MCF 10A (cell line): ENCODE measurements around the gene PGLYRP4. TPM values are rescaled to one million over a fixed set of nuclear protein-coding genes. Genes with fewer than 3 reads are reported as not detected.
"Not testable (repeated sequence)": the region's sequence is repeated elsewhere in the genome, so short reads cannot be mapped to it uniquely, and the experiment has no call there.

ENCODE experiments used
- BruUV-seq: library from RNA; stranded (reverse); fragments of 400-500 nt; replicated peaks from 2 replicates; lab custom pipeline; 2021; lab: Mats Ljungman, UMichigan
- CTCF ChIA-PET: fragments of 300-600 bp; sonication (Branson Sonifier 250); formaldehyde crosslinking; extraction: SDS; loops from one replicate; lab custom pipeline; 2021; ENCODE audit warnings: antibody characterized with exemption, inconsistent platforms; lab: Yijun Ruan, JAX
- POLR2A ChIA-PET: fragments of 300-600, 350-650 bp; sonication (Branson Sonifier 250); formaldehyde crosslinking; extraction: SDS; loops from one replicate; lab custom pipeline; 2020; ENCODE audit warnings: antibody characterized with exemption, inconsistent platforms; lab: Yijun Ruan, JAX
- DNase-seq: peaks from one replicate; pipeline ENCODE4 v3.0.0-alpha.2; 2018; ENCODE audit not compliant: unreplicated experiment
- H3K27ac Mint-ChIP-seq: one replicate; pipeline ENCODE4 v1.8.0; 2022; ENCODE audit warnings: mild to moderate bottlenecking, low read depth, mixed read lengths; ENCODE audit not compliant: unreplicated experiment
- H3K27me3 Mint-ChIP-seq: one replicate; pipeline ENCODE4 v1.8.0; 2022; ENCODE audit warnings: mixed read lengths; ENCODE audit not compliant: insufficient read depth, unreplicated experiment
- H3K36me3 Mint-ChIP-seq: one replicate; pipeline ENCODE4 v1.8.0; 2022; ENCODE audit warnings: mild to moderate bottlenecking, moderate library complexity, mixed read lengths; ENCODE audit not compliant: insufficient read depth, unreplicated experiment
- H3K4me1 Mint-ChIP-seq: one replicate; pipeline ENCODE4 v1.8.0; 2022; ENCODE audit warnings: mixed read lengths; ENCODE audit not compliant: insufficient read depth, unreplicated experiment
- H3K4me3 Mint-ChIP-seq: one replicate; pipeline ENCODE4 v1.8.0; 2022; ENCODE audit warnings: mild to moderate bottlenecking, moderate library complexity, mixed read lengths; ENCODE audit not compliant: unreplicated experiment
- H3K9me3 Mint-ChIP-seq: one replicate; pipeline ENCODE4 v1.8.0; 2022; ENCODE audit warnings: mixed read lengths; ENCODE audit not compliant: unreplicated experiment
- intact Hi-C: fragments of 100-400 bp; cut with micrococcal nuclease; formaldehyde crosslinking; loops from 2 replicates; pipeline ENCODE4 v1.14.1; 2022
- total RNA-seq: library from RNA; stranded (reverse); gene quantifications from 2 replicates; pipeline ENCODE4 v1.2.3, GENCODE V29; 2022
- TF ChIP-seq, protein P1 (sequence below): fragments of 200-600 bp; IDR thresholded peaks from one replicate; pipeline ENCODE4 v1.8.0; 2022; ENCODE audit warnings: antibody characterized with exemption, mild to moderate bottlenecking; ENCODE audit not compliant: unreplicated experiment

The PGLYRP4 gene
- total RNA-seq, 1 experiment from 2014 or later, result not detected

DNA sequence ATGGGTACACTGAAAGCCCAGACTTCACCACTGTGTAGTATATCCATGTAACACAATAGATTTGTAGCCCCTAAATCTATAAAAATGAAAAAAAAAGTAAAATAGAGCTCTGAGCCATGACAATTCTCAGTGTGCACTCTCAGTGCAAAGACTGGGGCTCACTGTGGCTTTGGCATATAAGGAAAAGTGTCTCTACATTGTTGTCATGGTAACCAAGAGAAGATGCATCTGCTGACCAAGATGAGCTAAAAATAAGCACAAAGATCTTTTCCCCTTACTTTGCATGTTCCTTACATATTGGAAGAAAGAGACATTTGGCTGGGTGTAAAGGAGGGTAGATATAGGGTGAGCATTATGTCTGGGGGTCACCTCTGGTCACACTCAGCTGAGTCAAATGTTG, 12.0 kb downstream of the PGLYRP4 start:
- POLR2A ChIA-PET, result no interaction called here
- intact Hi-C loops, result no loop called here
- Mint-ChIP-seq H3K27me3 (peaks cover 76% of the 10 kb centered on the region), H3K4me1 (no peaks in the 10 kb centered on the region), H3K27ac (no peak overlapping the region), H3K36me3 (no peaks in the 10 kb centered on the region), H3K9me3 (no peaks in the 10 kb centered on the region), H3K4me3 (no peak overlapping the region)
- DNase-seq, result no peak
- no TSS peak for BruUV-seq
- TF ChIP-seq, protein P1, sequence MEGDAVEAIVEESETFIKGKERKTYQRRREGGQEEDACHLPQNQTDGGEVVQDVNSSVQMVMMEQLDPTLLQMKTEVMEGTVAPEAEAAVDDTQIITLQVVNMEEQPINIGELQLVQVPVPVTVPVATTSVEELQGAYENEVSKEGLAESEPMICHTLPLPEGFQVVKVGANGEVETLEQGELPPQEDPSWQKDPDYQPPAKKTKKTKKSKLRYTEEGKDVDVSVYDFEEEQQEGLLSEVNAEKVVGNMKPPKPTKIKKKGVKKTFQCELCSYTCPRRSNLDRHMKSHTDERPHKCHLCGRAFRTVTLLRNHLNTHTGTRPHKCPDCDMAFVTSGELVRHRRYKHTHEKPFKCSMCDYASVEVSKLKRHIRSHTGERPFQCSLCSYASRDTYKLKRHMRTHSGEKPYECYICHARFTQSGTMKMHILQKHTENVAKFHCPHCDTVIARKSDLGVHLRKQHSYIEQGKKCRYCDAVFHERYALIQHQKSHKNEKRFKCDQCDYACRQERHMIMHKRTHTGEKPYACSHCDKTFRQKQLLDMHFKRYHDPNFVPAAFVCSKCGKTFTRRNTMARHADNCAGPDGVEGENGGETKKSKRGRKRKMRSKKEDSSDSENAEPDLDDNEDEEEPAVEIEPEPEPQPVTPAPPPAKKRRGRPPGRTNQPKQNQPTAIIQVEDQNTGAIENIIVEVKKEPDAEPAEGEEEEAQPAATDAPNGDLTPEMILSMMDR, result no peak
- CTCF ChIA-PET, result interaction anchor here (0.5 to 3.1 kb wide), 7 partner anchors 16 to 1605 kb away, joined by 3 to 16 read pairs (median 4); no protein-coding TSS in a partner anchor

DNA sequence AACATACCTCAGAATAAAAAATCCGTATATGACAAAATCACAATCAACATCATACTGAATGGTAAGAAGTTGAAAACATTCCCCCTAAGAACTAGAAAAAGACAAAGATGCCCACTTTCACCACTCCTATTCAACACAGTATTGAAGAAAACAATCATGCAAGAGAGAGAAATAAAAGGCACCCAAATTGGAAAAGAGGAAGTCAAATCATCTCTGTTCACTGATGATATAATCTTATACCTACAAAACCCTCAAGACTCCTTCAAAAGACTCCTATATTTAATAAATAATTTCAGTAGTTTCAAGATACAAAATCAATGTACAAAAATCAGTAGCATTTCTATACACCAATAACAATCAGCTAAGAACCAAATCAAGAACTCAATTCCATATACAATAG, 14.7 kb downstream of the PGLYRP4 start:
- H3K36me3 Mint-ChIP-seq, result no peaks in the 10 kb centered on the region
- no peaks in the 10 kb centered on the region for H3K4me1 Mint-ChIP-seq
- TF ChIP-seq, protein P1, result no peak
- CTCF ChIA-PET, result no interaction called here
- no TSS peak for BruUV-seq
- peaks cover 85% of the 10 kb centered on the region for H3K27me3 Mint-ChIP-seq
- intact Hi-C loops, result no loop called here
- POLR2A ChIA-PET, result no interaction called here
- H3K27ac Mint-ChIP-seq, result no peak overlapping the region
- no peak for DNase-seq
- no peaks in the 10 kb centered on the region for H3K9me3 Mint-ChIP-seq
- H3K4me3 Mint-ChIP-seq, result no peak overlapping the region

DNA sequence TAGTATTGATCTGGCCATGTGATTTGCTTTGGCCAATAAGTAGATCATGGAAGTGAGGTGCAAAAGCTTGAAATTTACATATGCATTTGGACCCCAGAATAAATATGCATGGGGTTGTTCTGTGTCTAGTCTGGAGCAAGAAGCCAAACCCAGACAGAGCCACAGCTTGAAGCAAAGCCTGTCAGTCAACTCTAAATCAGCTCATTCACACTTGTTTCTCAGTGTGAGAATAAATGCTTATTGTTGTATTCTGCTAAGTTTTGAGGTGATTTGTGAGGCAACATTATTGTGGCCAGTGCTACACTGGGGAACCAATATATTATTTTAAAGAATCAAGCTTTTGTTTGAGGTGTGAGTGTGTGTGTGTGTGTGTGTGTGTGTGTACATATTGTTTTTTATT, 23.7 kb downstream of the PGLYRP4 start:
- POLR2A ChIA-PET, result interaction anchor here (1.1 to 1.3 kb wide), 2 partner anchors 13 to 32 kb away, joined by 3 to 4 read pairs; no protein-coding TSS in a partner anchor
- H3K27ac Mint-ChIP-seq, result no peak overlapping the region

DNA sequence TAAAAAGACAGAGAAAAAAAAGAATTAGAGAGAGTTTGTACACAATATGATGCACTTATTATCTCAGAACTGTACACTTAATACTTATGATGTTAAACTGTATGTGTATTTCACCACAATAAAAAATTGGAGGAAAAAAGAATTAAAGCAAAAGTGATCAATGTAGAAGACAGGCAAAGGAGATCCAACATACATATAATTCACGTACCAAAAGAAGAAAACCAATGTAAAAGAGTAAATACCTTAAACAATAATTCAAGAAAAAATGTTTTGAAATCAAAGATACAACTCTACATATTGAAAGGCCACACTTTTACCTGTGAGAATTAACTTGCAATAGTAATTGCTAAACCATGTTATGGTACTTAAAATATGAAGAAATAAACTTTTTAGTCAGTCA, 26.1 kb downstream of the PGLYRP4 start:
- ChIA-PET CTCF (no interaction called here), POLR2A (no interaction called here)
- DNase-seq, result no peak
- peaks cover 35% of the 10 kb centered on the region for H3K27me3 Mint-ChIP-seq
- BruUV-seq, result no TSS peak
- no peaks in the 10 kb centered on the region for H3K36me3 Mint-ChIP-seq
- H3K4me1 Mint-ChIP-seq, result no peaks in the 10 kb centered on the region
- intact Hi-C loops, result no loop called here
- peaks cover 11% of the 10 kb centered on the region for H3K9me3 Mint-ChIP-seq
- no peak overlapping the region for H3K27ac Mint-ChIP-seq
- TF ChIP-seq, protein P1, result no peak
- H3K4me3 Mint-ChIP-seq, result no peak overlapping the region

More for the DNA sequence above, 23.7 kb downstream of the PGLYRP4 start:
- intact Hi-C loops, result no loop called here
- no TSS peak for BruUV-seq
- TF ChIP-seq, protein P1, result no peak
- DNase-seq, result no peak
- Mint-ChIP-seq H3K9me3 (peaks cover 11% of the 10 kb centered on the region), H3K27me3 (peaks cover 39% of the 10 kb centered on the region), H3K4me1 (no peaks in the 10 kb centered on the region), H3K4me3 (no peak overlapping the region), H3K36me3 (no peaks in the 10 kb centered on the region)
- CTCF ChIA-PET, result interaction anchor here (0.6 to 1.4 kb wide), 5 partner anchors 27 to 671 kb away, joined by 3 to 5 read pairs (median 4); no protein-coding TSS in a partner anchor

DNA sequence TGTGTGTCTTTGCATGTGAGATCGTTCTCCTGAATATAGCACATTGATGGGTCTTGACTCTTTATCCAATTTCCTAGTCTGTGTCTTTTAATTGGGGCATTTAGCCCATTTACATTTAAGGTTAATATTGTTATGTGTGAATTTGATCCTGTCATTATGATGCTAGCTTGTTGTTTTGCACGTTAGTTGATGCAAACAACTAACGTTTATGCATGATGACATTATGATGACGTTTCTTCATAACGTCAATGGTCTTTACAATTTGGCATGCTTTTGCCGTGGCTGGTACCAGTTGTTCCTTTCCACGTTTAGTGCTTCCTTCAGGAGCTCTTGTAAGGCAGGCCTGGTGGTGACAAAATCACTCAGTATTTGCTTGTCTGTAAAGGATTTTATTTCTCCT, 30.5 kb downstream of the PGLYRP4 start:
- CTCF ChIA-PET, intact Hi-C loops: not testable (repeated sequence)

DNA sequence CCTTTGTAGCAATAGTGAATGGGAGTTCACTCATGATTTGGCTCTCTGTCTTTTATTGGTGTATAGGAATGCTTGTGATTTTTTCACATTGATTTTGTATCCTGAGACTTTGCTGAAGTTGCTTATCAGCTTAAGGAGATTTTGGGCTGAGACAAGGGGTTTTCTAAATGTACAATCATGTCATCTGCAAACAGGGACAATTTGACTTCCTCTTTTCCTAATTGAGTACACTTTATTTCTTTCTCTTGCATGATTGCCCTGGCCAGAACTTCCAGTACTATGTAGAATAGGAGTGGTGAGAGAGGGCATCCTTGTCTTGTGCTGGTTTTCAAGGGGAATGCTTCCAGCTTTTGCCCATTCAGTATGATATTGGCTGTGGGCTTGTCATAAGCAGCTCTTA, 32.6 kb downstream of the PGLYRP4 start:
- CTCF ChIA-PET, H3K4me3 Mint-ChIP-seq, H3K9me3 Mint-ChIP-seq, DNase-seq, H3K4me1 Mint-ChIP-seq, H3K36me3 Mint-ChIP-seq, H3K27ac Mint-ChIP-seq, BruUV-seq, intact Hi-C loops: not testable (repeated sequence)
- H3K27me3 Mint-ChIP-seq, result peaks cover 50% of the 10 kb centered on the region
- POLR2A ChIA-PET, result interaction anchor here (0.9 kb wide), 1 partner anchor 20 kb away, joined by 3 read pairs; no protein-coding TSS in a partner anchor

More for the DNA sequence above, 30.5 kb downstream of the PGLYRP4 start:
- H3K27me3 Mint-ChIP-seq, result peaks cover 45% of the 10 kb centered on the region
- not testable (repeated sequence) for H3K36me3 Mint-ChIP-seq, H3K27ac Mint-ChIP-seq, H3K4me1 Mint-ChIP-seq, BruUV-seq, DNase-seq, H3K4me3 Mint-ChIP-seq
- POLR2A ChIA-PET, result interaction anchor here (0.9 kb wide), 1 partner anchor 25 kb away, joined by 4 read pairs; no protein-coding TSS in a partner anchor
- peaks cover 11% of the 10 kb centered on the region for H3K9me3 Mint-ChIP-seq
